Measurements from ENCODE around the gene ELP4.

DNA sequence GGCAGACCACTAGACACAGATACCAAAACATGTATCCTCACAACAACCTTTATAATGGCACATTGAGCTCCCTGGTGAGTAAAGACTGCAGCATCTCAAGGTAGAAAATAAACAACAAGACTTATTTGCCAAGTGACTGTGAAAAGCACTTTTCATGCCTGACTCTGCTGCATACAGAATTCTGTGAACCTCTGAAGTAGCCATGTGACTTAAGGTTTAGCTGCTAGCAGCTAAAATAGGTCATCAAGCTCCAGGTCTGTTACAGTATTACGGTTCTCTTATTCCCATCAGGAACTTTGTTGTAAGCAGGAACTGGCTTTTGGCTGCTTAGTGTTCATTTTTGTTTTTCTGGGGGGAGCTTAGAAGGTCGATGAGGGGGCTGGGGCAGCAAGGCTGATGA is 162.1 kb downstream of the ELP4 start:
- TF ChIP-seq TCF7L2 (IDR thresholded peaks at IDR 0.05; ENCODE audit: low read depth, low read length) (no peak), POLR2AphosphoS5 (IDR thresholded peaks at IDR 0.05; ENCODE audit: low read depth, low read length) (no peak)
- TF ChIP-seq, protein P1, sequence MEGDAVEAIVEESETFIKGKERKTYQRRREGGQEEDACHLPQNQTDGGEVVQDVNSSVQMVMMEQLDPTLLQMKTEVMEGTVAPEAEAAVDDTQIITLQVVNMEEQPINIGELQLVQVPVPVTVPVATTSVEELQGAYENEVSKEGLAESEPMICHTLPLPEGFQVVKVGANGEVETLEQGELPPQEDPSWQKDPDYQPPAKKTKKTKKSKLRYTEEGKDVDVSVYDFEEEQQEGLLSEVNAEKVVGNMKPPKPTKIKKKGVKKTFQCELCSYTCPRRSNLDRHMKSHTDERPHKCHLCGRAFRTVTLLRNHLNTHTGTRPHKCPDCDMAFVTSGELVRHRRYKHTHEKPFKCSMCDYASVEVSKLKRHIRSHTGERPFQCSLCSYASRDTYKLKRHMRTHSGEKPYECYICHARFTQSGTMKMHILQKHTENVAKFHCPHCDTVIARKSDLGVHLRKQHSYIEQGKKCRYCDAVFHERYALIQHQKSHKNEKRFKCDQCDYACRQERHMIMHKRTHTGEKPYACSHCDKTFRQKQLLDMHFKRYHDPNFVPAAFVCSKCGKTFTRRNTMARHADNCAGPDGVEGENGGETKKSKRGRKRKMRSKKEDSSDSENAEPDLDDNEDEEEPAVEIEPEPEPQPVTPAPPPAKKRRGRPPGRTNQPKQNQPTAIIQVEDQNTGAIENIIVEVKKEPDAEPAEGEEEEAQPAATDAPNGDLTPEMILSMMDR (IDR thresholded peaks at IDR 0.05), result no peak
